Measurements from ENCODE around the gene GIN1.
A peak's percentile ranks its signal among the peaks of the same experiment; 100 is the strongest.
"Not testable (repeated sequence)": the region's sequence is repeated elsewhere in the genome, so short reads cannot be mapped to it uniquely, and the experiment has no call there.

The GIN1 gene

GRCh38 chr5:103108086-103108485 is 11.9 kb downstream of the GIN1 start:
- DNase-seq = no peak

GRCh38 chr5:103102234-103102633 is 17.7 kb downstream of the GIN1 start:
- DNase-seq = no peak

DNA sequence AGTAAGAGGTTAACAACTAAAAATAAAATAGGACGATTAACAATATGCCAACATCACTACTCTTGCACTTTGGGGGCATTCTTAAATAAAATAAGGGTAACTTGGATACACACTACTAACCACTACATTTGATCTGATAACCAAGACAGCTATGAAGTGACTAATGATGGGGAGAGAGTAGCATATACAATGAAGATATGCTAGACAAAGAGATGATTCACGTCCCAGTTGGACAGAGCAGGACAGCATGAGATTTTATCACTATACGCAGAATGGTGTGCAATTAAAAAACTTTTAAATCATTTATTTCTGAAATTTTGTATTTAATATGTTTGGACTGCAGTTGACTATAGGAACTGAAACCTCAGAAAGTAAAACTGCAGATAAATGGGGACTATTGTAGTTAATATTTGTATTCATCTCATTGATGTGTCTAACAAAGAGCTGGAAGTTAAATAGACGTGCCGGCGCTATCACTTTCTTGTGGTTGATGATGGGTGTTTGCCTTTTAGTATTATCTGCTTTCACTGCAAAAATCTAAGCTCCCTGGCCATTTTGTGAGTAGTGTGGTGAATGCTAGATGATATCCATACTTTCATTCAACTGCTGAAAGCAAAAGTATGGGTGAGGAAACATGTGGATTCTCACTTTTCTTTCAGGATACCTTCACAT is 18.7 kb downstream of the GIN1 start:
- DNase-seq = no peak

DNA sequence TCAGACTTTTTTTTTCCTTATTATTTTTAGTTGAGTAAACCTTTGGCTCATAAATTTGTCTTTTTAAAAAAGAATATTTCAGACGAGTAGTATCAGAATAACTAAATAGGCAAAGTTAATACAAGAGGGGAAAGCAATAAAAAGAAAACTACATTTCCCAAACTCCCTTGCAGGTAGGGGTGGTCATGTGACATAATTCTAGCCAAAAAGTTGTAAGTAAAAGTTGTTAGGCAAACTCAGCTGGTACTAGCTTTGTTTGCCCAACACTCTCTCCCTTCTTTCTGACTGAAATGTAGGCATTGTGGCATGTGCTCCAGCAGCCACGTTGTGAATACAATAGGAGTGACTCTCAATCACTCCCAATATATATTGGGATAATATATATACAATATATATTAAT is 20.9 kb downstream of the GIN1 start:
- DNase-seq = no peak

- DNase-seq = no peak
Observed at GRCh38 chr5:103094737-103095136, 25.2 kb downstream of the GIN1 start.

- DNase-seq = no peak
Observed at GRCh38 chr5:103093727-103094126, 26.2 kb downstream of the GIN1 start.

DNA sequence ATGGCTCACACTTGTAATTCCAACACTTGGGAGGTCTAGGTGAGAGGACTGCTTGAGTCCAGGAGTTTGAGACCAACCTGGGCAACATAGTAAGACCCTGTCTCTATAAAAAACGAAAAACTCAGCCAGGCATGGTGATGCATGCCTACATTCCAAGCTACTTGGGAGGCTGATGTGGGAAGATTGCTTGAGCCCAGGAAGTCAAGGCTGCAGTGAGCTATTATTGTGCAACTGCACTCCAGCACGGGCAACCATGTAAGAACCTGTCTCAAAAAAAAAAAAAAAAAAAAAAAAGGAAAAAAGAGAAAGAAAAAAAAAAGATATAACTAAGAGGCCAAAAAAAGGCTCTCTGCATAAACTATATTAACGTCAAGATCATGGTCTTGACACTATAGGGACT is 27.3 kb downstream of the GIN1 start:
- DNase-seq = no peak

DNA sequence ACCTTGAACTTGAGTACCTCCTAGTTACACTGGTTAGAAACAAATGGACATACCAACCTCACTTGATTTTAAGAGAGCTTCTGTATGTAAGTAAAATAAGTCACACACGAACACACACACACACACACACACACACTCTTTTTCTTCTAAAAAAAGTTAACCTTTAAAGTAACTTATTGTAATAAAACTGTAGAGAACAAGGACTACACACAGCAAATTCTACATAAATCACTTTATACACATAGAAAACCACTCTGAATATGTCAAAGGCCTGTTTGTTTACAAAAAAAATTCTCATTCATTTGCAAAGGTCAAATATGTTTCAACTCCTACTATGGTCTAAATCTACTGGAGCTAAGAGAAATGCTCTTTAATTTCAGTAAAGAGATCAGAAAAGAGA is 29.1 kb downstream of the GIN1 start:
- DNase-seq = no peak

DNA sequence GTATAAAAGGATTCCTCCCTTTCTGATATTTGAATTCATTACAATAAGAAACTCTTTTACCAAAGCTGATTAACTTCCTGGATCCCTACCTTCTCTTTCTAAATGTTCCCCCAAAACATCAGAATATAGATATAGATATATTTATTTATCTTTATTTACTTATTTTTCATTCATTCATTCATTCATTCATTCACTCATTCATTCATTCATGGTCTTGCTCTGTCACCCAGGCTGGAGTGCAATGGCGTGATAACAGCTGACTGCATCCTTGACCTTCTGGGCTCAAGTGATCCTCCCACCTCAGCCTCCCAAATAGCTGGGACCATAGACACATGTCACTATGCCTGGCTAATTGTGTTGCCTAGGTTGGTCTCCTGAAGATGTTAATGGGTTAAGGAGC is 30.7 kb downstream of the GIN1 start:
- DNase-seq = no peak

- no peak for DNase-seq
Observed at GRCh38 chr5:103086547-103086946, 33.4 kb downstream of the GIN1 start.

- DNase-seq = no peak
Observed at GRCh38 chr5:103079796-103080195, 40.1 kb downstream of the GIN1 start.

GRCh38 chr5:103075442-103075841 is 44.5 kb downstream of the GIN1 start:
- no peak for DNase-seq

- DNase-seq = not testable (repeated sequence)
Observed at GRCh38 chr5:103073500-103073899, 46.4 kb downstream of the GIN1 start.

DNA sequence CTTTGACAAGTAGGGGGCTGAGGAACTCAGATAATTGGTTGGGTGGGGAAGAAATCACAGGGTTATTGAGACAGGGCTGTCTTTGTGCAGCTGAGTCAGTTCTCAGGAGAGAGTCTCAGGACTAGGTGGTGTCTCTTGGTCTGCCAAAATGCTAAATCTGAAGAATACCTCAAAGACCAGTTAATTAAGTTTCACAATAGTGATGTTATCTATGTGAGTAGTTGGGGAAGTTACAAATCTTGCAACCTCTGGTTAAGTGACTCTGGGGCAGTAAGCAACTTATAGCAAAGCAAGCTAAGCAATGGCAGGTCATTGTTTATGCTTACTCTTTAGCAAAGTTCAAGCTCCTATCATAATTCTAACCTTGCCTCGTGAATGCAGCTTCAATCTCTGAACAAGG is 53.6 kb downstream of the GIN1 start:
- no peak for DNase-seq

DNA sequence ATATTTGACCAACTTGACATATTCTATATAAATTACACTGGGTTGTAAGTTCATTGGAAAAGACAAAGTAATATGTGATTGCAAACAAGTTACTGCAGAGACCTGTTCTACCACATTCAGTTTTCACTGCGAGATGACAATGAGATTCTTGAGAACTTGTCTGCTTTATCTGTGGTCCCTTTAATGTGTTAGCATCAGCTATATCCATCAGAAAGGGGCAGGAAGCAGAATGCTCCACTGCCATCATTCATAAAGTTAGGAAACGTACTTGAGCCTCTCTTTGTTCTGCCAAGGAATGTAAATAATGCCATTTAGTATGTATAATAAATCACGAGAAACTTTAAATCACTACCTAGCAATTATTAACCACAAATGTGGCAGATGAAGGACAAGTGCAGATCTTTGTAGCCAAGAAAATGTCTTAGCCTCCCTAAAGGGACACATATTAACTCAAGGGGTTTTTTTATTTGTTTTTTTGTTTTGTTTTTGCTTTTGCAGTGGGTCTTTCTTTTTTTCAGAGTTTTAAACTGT is 59.4 kb downstream of the GIN1 start:
- DNase-seq = no peak

DNA sequence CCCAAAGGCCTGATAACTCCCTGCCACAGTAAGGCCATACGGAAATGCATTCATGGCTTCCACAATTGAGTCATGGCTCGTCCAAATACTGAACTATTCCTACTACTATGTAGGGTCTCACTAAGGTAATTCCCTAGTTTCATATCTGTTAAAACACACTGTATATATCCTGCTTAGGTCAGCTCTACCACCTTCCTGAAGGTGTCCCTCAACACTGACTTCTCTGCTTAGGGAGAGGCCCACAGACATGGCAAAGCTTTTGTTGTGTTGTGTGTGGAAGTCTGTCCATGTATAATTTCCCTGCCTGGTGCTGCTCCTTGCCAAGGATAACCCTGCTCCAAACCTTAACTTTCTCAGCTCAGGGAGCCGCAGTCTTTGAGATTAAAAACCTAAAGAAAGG is 60.4 kb downstream of the GIN1 start:
- DNase-seq = no peak

- no peak for DNase-seq
Observed at GRCh38 chr5:103057208-103058130, 62.5 kb downstream of the GIN1 start.

DNA sequence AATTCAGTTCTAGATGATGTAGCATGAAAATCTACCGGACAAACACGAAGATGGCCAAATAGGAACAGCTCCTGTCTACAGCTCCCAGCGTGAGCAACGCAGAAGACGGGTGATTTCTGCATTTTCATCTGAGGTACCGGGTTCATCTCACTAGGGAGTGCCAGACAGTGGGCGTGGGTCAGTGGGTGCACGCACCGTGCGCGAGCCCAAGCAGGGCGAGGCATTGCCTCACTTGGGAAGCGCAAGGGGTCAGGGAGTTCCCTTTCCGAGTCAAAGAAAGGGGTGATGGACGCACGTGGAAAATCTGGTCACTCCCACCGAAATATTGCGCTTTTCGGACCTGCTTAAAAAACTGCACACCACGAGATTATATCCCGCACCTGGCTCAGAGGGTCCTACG is 73.2 kb downstream of the GIN1 start:
- not testable (repeated sequence) for DNase-seq

GRCh38 chr5:103041071-103041676 is 78.8 kb downstream of the GIN1 start:
- DNase-seq = peak; percentile 34

DNA sequence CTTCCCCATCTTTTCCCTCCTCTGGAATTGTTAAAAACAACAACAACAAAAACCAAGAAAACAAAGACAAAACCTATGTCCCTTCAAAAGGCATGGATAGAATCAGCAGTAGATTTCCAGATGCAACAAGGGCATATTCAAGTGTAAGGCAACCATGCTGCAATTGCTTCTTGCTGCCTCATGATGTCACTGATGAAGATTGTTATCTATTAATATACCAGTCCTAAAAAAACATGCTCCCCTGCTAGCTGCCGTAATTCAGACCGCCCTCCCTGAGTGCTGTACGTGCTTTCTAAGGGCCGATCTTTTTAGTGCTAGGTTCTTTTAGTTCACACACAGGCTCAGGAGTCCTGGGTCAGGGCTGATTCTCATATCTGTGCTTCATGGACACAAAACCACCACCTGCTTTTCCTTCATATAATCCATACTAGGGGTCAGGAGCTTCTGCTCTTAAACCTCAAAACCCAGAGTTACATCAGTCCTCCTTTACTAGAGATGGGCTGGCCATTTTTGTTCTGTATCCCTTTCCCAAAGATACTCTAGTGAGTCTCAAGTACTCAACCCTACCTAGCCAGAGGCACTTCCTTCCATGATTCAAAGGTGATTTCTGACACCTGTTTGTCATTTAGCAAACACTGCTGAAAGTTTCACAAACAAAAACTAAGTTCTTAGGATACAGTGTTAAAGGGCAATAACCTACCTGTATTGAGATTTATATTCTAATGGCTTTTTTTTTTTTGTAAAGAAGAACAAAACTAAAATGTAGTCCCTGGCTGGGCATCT is 82.1 kb downstream of the GIN1 start:
- no peak for DNase-seq

GRCh38 chr5:103036601-103037000 is 83.3 kb downstream of the GIN1 start:
- no peak for DNase-seq
